Measurements from ENCODE around the gene IGSF21. TPM values are rescaled to one million over a fixed set of nuclear protein-coding genes. Genes with fewer than 3 reads are reported as not detected.

Gene IGSF21
- polyA plus RNA-seq, 2 of the 4 experiments (the other 2 are of a cell fraction) = not detected

- Histone ChIP-seq H3K9me3 (no peaks in the 10 kb centered on the region), H3K4me1 (no peaks in the 10 kb centered on the region), H3K4me3 (no peak overlapping the region), H3K4me2 (no peak overlapping the region), H3K27ac (no peak overlapping the region)
- ChIA-PET CTCF (no interaction called here), POLR2A (no interaction called here)
- WGBS (ENCODE audit: missing lambda C conversion rate) = 8% methylated on average over 2 of the region's 7 CpGs
- TF ChIP-seq CBX8 (IDR thresholded peaks at IDR 0.05) = no peak
- no peak for TF ChIP-seq ESRRA (IDR thresholded peaks at IDR 0.05; ENCODE audit: borderline replicate concordance, low read length)
- TF ChIP-seq MAZ (IDR thresholded peaks at IDR 0.05; ENCODE audit: borderline replicate concordance, low read depth, low read length) = no peak
- TF ChIP-seq ZSCAN20 (CRISPR knock-in tag; IDR thresholded peaks at IDR 0.05) = no peak
- TF ChIP-seq RFX5 (IDR thresholded peaks at IDR 0.05) = no peak
- no peak for TF ChIP-seq HMGXB4 (CRISPR knock-in tag; IDR thresholded peaks at IDR 0.05; ENCODE audit: borderline replicate concordance)
- no peak for TF ChIP-seq CTCF (IDR thresholded peaks at IDR 0.05)
- no peak for TF ChIP-seq CHD2 (IDR thresholded peaks at IDR 0.05; ENCODE audit: low read length, partially characterized antibody)
- TF ChIP-seq KDM5A (IDR thresholded peaks at IDR 0.05) = no peak
- no peak for TF ChIP-seq JUNB (IDR thresholded peaks at IDR 0.05)
- no peak for TF ChIP-seq FOSL2 (IDR thresholded peaks at IDR 0.05)
- no peak for TF ChIP-seq FOSL2 (CRISPR knock-in tag; IDR thresholded peaks at IDR 0.05)
- no peak for TF ChIP-seq MAFK (IDR thresholded peaks at IDR 0.05; ENCODE audit: partially characterized antibody)
- no peak for TF ChIP-seq FOXS1 (CRISPR knock-in tag; IDR thresholded peaks at IDR 0.05)
- no peak for TF ChIP-seq REST (IDR thresholded peaks at IDR 0.05)
- DNase-seq (ENCODE audit: low read depth in 1 of 2, low spot score in 1 of 2) (no peak), ATAC-seq (no peak), FAIRE-seq (no peak)
Measured at GRCh38 chr1:18190598-18190997, 83.0 kb downstream of the IGSF21 start.

- no peak overlapping the region for H3K27ac ChIP-seq
- no peak overlapping the region for H3K4me3 ChIP-seq
- WGBS (ENCODE audit: missing lambda C conversion rate) = 0% methylated on average over 2 of the region's 3 CpGs
- ChIA-PET POLR2A (no interaction called here), CTCF (no interaction called here)
- ATAC-seq (no peak), FAIRE-seq (no peak), DNase-seq (ENCODE audit: low read depth in 1 of 2, low spot score in 1 of 2) (no peak)
- H3K4me1 ChIP-seq = no peaks in the 10 kb centered on the region
- no peaks in the 10 kb centered on the region for H3K9me3 ChIP-seq
- no peak overlapping the region for H3K4me2 ChIP-seq
- TF ChIP-seq MAX (IDR thresholded peaks at IDR 0.05) (no peak), HMGXB4 (CRISPR knock-in tag; IDR thresholded peaks at IDR 0.05; ENCODE audit: borderline replicate concordance) (no peak), CHD2 (IDR thresholded peaks at IDR 0.05; ENCODE audit: low read length, partially characterized antibody) (no peak), PHF8 (IDR thresholded peaks at IDR 0.05; ENCODE audit: borderline replicate concordance, low read depth) (no peak), FOXS1 (CRISPR knock-in tag; IDR thresholded peaks at IDR 0.05) (no peak), HDAC2 (IDR thresholded peaks at IDR 0.05) (no peak), RARB (CRISPR knock-in tag; IDR thresholded peaks at IDR 0.05) (no peak), ZSCAN20 (CRISPR knock-in tag; IDR thresholded peaks at IDR 0.05) (no peak), CHD4 (IDR thresholded peaks at IDR 0.05; ENCODE audit: borderline replicate concordance) (no peak), HOXB13 (CRISPR knock-in tag; IDR thresholded peaks at IDR 0.05; ENCODE audit: low read depth) (no peak), KDM5A (IDR thresholded peaks at IDR 0.05) (no peak), EHMT2 (IDR thresholded peaks at IDR 0.05; ENCODE audit: low read depth) (no peak), SMC3 (IDR thresholded peaks at IDR 0.05) (no peak), POLR2AphosphoS2 (conservative IDR thresholded peaks at IDR 0.05; ENCODE audit: low read length) (no peak), ESRRA (IDR thresholded peaks at IDR 0.05; ENCODE audit: borderline replicate concordance, low read length) (no peak)
Measured at GRCh38 chr1:18191037-18191436, 83.4 kb downstream of the IGSF21 start.
